Measurements from ENCODE around the gene PRPF39.
A peak's percentile ranks its signal among the peaks of the same experiment; 100 is the strongest.

The PRPF39 gene

DNA sequence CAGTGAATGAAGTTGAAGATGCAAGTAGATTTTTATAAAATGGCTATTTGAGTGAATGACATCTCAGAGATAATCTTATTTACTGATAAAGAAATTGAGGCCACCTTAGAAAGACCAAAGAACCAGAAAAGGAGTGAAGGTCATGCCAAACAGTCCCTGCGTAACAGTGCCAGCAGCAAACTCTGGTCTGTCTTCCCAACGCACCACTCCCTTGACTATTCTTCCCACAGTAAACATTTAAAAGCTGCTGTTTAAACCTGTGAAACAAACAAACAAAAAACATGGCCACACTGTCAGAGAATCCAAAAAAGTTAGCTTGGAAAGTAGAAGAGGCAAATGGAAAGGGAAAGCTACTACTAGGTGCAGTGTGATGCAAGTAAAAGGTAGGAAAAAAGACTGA, 1.5 kb upstream of the PRPF39 start:
- no peak for DNase-seq

- no peak for DNase-seq
These were observed 320 bp upstream of the PRPF39 start for GRCh38 chr14:45083617-45083975.

DNA sequence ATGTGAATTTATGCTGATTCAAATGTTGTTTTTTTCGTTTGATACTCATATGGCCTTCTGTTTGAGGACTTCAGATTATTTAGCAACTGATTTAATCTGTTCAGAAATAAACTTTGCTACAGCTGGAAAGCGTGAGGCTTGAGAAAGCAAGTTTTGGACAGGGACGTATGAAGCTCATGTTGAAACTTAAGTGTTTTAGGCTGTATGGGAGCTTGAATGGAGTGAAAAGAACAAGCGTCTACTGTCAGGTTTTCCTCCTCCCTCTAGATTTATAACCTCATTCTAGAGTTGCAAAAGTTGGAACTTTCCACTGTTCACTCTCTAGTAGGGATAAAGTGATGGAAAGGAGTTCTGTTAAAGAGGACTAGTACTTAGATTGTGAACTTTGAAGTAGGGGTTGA, 1.0 kb downstream of the PRPF39 start:
- DNase-seq, result no peak

DNA sequence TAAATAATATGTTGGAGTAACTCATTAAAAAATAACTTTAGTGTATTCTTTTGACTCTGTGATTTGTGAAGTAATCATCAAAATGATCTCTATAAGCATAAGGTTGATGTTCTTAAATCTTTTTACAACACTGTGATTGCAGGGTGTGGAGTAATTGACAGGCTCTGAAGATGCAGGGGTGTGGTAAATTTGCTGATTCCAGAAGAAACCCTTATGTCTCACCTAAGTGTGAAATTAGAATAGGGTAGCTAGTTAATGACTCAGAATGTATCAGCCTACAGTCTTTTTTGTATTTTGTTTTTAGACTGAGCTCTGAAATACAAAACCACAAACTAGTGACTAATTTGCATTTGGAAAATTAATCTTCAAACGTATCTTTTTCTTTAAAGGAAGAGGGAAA, 5.9 kb downstream of the PRPF39 start:
- no peak for DNase-seq

DNA sequence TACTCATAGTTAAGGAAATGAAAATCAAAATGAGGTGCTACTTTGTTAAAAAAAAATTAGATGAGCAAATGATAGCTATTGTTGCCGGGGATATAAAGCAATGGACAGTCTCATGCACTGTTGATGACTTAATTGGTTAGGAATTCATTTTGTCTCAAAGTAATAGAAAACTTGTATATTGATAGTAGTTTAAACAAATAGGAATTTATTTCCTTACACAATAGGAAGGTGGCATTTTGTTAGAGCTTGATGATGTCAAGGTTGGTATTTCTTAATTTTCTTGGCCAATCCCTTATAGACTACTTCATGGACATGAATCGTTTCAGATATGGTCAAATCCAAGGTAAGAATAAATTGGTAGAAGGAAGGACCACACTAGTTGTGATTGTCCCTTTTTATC, 7.8 kb downstream of the PRPF39 start:
- no peak for DNase-seq

DNA sequence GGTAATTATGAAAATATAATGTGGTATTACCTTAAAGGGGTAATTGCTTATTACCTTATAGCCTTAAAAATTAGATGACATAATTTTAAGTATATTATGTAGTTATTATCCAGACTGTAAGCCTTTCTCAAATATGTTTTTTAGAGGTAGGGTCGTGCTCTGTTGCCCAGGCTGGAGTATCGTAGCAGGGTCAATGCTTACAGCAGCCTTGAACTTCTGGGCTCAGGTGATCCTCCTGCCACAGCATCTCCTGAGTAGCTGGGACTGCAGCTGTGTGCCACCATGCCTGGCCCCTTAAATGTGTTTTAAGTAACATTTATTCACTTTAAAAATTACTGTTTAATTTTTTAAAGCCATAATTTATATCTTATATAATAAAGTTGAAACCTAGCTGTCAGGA, 10.4 kb downstream of the PRPF39 start:
- DNase-seq, result no peak

- no peak for DNase-seq
These were observed 11.2 kb downstream of the PRPF39 start for GRCh38 chr14:45095143-45095542.

DNA sequence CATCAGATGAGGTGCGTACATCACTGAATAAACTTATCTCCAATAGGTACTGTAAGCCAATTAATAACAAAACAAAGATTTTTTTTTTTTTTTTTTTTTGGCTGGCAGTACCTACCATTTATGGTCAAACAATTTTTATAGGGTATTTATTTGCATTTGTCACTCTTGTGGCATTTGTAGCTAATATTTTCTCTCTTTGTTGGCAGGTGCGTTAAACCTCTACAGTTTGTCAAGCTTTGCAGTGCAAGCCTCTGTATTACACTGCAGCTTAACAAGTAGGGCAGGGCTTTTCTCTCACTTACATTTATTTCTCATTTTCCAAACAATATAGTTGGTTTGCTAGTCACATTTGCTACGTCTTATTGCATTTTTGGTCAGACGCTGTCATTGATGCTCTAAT, 12.3 kb downstream of the PRPF39 start:
- no peak for DNase-seq

- no peak for DNase-seq
These were observed 19.9 kb downstream of the PRPF39 start for GRCh38 chr14:45103806-45104205.

- no peak for DNase-seq
These were observed 20.6 kb downstream of the PRPF39 start for GRCh38 chr14:45104561-45104960.

GRCh38 chr14:45112896-45113781, 29.2 kb downstream of the PRPF39 start:
- DNase-seq, result no peak

DNA sequence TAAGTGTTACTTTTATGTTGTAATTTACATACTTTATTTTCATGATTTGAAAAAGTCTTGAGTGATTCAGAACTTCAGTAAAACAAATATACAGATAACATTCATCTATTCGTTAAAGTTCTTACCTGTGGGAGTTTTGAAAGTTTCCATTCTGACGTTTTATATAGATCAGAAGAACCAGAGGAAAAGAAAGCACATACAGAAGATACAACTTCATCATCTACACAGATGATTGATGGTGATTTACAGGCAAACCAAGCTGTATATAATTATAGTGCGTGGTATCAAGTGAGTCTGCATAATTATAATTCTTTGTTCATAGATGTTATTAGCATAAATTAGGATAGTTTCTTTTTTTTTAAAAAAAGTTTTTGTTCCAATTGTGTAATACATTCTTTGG, 30.4 kb downstream of the PRPF39 start:
- no peak for DNase-seq

DNA sequence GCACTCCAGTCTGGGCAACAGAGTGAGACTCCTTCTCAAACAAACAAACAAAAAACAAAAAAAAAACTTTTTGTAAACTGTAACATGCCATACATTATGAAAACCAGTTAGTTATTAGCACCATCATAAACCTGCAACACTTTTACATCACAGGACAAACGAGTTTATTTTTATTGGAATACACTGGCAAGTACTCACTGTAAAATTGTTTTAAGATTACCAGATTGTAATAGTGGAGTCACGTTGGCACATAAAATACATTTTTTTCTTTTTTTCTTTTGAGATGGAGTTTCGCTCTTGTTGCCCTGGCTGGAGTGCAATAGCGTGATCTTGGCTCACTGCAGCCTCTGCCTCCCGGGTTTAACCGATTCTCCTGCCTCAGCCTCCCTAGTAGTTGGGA, 34.7 kb downstream of the PRPF39 start:
- no peak for DNase-seq

DNA sequence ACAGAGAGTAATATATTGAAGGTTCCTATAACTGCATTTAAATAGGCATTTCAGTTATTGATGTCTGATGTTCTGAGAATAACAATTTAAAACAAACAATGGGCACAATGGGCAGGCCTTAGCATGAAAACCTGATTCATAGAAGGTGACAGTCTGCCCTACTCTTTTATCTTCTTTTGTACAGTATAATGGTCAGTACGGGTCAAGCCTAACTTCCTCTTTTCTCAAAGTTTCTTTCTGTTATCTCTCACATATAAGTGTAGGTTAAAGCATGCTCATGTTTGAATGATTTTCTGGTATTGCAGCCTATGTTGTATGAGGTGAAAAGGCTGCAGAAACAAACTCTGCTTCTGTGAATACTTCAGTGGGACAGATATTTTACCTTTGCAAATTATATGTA, 36.2 kb downstream of the PRPF39 start:
- DNase-seq, result no peak

GRCh38 chr14:45123271-45123670, 39.4 kb downstream of the PRPF39 start:
- DNase-seq, result no peak

- DNase-seq, result no peak
These were observed 41.8 kb downstream of the PRPF39 start for GRCh38 chr14:45125754-45126153.

GRCh38 chr14:45128963-45129629, 45.2 kb downstream of the PRPF39 start:
- no peak for DNase-seq

- DNase-seq, result no peak
These were observed 49.8 kb downstream of the PRPF39 start for GRCh38 chr14:45133683-45134050.

DNA sequence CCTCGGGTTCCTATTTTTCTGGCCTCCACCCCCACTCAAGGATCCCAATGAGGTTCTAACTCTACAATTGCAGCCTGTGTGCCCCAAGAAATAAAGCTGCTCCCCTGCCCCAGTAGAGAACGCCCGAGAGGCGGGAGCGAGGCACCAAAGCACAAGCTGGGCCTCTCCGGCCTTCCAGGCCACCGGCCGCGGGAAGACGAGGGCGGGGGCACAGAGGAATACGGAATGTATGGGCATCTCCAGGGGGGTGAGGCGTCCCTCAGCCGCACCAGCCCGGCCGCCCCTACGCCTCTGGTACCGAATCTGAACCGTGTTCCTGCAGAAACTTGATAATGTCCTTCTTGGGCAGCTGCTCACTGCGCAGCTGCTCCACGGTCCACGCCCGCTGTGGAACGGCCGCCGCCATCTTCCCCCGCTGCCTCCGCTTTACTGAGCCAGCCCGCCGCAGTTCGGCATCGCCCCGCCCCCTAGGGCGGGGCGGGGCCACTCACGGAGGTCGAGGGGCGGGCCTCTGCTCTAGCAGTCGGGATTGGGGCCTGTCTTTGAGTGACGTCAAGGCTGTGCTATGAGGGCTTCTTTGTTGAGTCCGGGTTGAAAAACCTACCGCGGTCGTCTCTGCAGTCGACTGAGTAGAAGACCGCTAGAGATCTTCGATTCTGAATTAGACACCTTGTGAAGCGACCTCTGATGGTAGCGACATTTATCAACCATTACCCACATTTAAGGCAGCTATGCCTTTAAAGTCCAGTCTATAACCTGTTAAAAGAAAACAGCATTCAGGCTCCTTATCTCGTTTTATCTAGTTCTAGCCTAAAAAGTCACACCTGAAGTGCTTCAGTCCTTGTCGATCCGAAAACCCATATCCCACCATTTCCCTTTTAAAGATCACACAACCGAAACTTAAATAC, 50.4 kb downstream of the PRPF39 start, which contains the start of gene FKBP3:
Gene FKBP3 (minus strand): TSS at position 431 of the 908 bp plus-strand sequence. CDS start 25 bp downstream, at position 406.
- DNase-seq, result peak; percentile 91

GRCh38 chr14:45135156-45135555, 51.2 kb downstream of the PRPF39 start:
- no peak for DNase-seq

GRCh38 chr14:45135659-45136395, 51.9 kb downstream of the PRPF39 start, which contains the start of gene FANCM:
Gene FANCM (plus strand): TSS chr14:45135930. CDS start chr14:45136032, 102 bp downstream.
- DNase-seq, result peak; percentile 71

DNA sequence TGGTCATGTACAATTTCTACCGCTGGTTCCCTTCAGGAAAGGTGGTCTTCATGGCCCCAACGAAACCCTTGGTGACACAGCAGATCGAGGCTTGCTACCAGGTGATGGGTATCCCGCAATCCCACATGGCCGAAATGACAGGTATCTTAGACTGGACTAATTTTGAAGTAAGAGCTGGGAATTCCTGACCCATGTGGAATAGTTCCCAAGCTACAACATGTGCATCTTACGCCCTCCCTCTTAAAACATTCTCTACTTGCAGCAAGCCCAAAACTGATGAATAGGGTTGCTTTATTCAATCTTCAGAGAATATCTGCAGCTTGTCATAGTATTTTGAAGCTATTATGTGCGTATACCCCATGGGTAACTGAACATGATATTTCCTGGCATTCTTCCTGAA, 52.5 kb downstream of the PRPF39 start:
- no peak for DNase-seq

All from stimulated activated CD4-positive, alpha-beta T cell treated with anti-CD3 and anti-CD28 coated beads, Interleukin-12 subunit alpha, Interleukin-12 subunit beta, amount 100 ng/mL, for 4 hours (primary cell).